Activated T-helper 1 cell treated with anti-CD3 and anti-CD28 coated beads, Interleukin-2, amount 50 U/mL, for 16 hours (primary cell): ENCODE results near the gene KLHL29.

Experiments used
- DNase-seq, 2 donors: peaks; one replicate each; pipeline ENCODE4 v3.0.0-alpha.2; 2020; ENCODE audit warnings: low read depth in 1 of 2, low spot score in 1 of 2

Gene KLHL29

GRCh38 chr2:23394700-23395099 is 9.7 kb downstream of the KLHL29 start:
- DNase-seq = no peak

- DNase-seq = no peak
Observed at GRCh38 chr2:23397478-23397877, 12.5 kb downstream of the KLHL29 start.

DNA sequence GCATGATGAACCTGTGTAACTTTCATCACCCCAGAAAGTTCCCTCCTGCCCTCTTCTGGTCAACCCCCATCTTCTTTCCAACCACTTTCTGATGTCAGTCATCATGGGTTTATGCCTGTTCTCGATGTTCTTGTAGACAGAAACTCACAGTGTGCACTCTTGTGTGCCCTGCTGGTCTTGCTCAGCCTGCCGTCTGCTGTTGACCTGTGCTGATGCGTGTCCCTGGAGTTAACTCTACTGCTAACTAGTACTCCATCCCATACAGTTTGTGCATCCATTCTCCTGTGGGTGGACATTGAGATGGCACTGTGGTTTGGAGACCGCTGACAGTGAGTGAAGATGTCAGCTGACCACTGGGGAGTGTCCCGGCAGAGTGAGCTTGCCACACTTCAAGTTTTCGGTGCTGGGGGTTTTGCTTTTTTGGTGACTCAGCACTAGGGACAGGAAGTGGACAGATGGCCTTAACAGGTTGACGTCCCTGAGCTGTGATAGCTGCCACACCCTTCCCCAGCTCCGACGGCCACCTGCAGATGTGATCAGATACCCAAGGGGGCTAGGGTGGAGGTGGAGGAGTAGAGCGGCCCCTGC is 14.8 kb downstream of the KLHL29 start:
- no peak for DNase-seq

GRCh38 chr2:23400703-23401102 is 15.7 kb downstream of the KLHL29 start:
- no peak for DNase-seq

DNA sequence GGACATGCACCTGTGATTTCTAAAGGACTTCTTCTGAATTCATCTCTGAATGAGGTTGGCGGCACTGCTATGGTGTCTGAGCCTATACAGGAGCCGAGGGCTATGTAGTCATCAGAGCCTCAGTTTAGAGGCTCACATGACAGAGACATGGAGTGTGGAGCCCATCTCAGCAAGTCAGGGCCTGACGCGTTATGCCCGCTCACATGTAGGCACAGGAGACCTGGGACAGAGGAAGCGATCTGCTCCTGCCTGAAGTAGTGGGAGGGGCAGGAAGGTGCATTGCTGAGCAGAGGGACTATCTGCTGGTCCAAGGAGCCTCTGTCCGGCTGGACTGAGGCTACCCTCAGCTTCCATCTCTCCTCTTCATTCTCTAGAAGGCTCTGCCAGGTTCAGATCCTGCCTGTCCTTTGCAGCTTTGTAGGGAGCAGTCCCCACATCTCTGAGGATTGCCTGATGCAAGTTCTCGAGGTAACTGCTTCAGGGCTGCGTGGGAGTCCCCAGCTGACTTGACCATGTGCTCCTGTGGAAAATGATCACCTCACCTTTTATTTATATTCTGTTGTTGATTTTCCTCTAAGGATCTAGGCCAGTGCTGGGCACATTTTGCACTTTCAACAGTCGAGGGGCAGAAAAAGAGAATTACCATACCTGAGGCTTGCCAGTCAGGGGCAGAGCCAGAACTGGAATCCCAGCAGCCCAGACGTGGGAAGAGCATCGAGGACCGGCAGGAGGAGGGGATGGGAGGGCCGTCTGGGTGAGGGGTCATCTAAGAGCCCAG is 16.6 kb downstream of the KLHL29 start:
- DNase-seq = no peak

DNA sequence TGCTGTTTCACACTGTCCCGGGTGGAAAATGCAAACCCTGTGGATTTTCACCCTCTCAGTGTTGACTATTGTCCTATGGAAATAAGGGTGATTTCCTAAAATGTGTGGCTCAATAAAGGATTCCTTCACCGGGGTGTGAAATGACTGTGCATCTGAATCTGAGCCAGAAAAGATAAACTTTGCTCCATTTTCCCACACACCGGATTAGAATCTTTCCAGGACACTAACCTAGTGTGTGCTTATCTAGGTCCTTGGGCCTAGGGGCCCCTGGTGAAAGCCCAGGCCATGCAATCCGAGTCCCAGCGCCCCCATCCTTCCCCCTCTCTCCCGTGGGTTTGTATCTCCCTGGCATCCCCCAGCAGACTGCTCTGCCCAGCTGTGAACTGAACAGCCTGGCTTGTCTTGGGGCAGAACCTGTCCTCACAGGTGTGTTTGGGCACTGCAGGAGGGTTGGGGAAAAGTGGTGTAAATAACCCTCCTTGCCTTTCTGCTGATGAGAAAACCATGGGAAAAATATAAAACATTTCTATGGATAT is 17.3 kb downstream of the KLHL29 start:
- no peak for DNase-seq

GRCh38 chr2:23404426-23404825 is 19.4 kb downstream of the KLHL29 start:
- no peak for DNase-seq

GRCh38 chr2:23409248-23409647 is 24.3 kb downstream of the KLHL29 start:
- no peak for DNase-seq

DNA sequence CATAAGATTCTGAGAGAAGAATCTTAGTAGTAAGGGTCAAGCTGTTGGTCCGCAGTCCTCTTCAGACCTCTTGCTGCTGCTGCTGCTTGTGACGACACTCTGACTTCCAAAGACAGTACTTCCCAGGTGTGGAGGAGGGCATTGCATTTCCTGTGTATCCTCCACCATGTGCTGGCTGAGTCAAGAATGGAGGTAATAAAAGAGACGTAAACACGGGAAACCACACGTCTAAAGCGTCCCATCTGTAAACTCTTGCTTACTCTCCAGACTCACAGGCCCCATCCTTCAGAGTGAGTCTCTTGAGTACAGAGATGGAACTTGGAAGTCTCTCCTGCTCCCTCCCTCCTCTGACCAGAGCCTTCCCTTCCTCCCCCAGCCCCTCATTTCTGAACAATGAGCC is 25.6 kb downstream of the KLHL29 start:
- no peak for DNase-seq

- DNase-seq = no peak
Observed at GRCh38 chr2:23411752-23412431, 26.9 kb downstream of the KLHL29 start.

DNA sequence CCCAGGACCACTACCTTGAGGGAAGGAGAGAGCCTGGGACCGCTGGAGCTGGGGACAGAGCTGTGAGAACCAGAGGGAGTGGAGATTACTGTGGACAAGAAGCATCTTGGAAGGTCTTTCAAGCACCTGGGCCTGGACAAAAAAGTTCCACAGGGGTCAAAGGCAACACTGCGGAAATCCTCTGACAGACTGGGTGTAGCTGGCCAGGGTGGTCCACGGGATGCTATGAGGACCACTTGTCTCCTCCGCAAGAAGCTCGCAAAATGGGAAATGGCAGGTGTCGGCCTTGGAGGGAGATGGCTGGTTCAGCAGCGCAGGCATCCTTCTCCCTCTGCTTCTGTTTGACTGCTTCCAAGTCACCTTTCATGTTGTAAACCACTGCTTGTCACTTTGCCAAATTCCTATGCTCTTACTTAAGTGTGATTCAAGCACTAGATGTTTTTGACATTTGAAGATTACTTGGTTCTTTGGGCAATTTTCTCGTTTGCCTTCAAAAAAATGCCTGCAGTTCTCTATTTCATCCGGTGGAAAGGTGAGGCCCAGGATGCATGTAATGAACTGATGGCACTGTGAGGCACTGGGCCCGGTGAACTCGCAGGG is 27.7 kb downstream of the KLHL29 start:
- DNase-seq = no peak

GRCh38 chr2:23413641-23414040 is 28.7 kb downstream of the KLHL29 start:
- no peak for DNase-seq

DNA sequence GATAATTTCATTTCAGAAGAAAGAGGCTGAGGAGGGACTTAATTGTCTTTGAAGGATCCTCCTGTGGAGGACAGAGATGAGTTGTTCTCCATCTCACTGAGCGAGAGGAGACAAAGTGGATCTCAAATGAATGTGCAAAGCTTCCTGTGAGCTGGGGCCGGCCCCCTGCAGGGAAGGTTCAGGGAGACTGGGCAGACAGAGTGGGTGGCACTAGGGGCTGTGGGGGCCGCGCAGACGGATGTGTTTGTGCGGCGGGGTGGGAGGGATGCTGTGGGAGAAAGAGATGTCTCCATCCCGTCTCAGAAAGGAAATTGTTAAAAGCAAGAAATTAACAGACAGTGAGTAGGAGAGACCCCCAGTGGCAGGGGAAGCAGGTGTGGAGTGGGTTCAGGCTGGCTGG is 29.1 kb downstream of the KLHL29 start:
- DNase-seq = no peak

- DNase-seq = no peak
Observed at GRCh38 chr2:23414871-23415270, 29.9 kb downstream of the KLHL29 start.

GRCh38 chr2:23417310-23417709 is 32.3 kb downstream of the KLHL29 start:
- no peak for DNase-seq

DNA sequence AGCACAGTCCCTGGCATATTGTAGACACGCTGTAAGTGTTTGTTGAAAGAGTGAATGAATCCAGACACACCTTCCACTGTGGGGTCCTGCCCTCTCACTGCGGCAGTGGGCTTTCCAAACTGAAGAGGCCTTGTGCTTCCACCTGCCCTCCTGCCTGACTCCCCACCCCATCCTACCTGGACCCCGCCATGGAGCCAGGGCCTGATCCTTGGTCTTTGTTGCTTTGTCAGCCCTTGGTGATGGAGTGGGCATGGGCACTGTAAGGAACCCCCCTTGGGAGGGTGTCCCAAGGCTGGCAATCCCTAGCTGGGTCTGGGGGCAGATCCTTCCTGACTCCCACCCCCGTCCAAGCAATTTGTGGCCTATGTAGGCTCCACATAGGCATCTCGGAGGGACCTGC is 33.1 kb downstream of the KLHL29 start:
- DNase-seq = no peak

GRCh38 chr2:23418461-23418911 is 33.5 kb downstream of the KLHL29 start:
- DNase-seq = no peak

DNA sequence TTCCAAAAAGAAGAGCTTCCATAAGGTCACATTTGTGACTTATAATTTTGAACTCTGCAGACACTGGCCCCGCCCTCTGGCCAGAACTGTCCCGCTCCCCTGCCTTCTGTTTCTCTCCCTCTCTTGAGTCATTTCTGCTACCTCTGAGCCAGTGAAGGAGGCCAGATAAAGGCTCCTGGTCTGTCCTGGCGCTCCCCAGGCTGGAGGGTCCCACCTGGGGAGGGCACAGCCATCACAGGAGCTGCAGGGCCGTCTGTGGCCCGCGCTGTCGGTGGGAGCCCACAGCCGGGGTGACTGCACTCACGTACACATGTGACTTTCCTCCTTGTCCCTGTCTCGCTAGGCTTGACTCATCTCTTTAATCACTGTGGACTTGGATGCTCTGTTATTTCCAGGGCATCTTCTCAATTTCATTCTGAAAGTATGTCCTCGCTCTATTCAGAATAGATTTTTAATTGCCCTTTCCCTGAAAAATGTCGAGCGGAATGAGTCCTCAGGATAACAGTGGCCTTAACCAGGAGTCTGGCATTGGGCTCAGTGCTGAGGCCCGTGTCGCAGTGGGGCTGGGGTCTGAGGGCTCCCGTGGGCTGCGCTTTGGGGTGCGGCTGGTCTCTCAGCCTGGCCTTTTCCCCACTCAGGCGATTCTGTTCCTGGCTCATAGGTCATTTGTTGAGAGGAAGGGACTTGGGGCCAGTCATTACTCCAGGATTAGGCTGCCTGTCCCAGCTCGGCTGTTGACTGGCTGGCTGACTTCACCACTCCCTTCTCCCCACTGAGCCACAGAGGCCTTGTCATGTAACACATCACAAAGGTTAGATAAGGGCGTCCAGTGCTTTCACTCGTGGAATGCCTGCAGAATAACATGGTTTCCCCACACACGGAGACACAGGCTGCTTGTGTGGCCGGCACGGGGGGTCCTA is 34.5 kb downstream of the KLHL29 start:
- no peak for DNase-seq

DNA sequence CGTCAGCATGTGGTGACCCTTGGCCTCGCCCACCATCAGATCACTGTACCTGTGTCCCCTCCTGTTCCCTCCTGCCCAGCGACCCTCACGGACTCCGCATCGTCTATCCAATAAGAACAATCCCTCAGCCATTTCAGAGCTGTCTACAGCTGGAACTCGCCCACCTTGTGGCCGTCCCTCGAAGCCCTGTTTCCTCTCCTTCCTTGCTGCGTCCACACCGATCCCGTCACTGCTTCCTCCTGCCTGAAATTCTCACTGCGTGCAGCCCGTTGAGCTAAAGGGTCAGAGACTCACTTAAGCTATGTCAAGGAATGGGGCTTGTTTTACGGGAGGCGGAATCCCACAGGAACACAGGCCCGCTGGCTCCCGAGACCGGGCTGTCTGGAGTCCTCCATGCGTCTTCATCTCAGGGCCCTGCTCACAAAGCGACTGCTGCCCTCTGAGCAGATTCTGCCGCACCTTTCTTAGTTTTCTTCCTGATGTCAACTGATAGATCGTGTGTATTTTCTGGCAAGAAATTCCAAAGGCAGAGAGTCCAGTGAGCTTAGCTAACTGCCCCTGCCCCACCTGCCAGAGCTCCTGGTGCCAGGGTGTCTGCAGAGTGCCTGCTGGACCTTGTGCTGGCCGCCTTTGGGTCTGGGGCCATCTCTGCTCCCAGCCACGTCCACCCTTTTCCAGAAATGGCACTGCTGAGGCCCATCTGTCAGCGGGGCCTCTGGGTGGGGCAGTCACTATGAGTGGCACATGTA is 35.3 kb downstream of the KLHL29 start:
- no peak for DNase-seq
